Body of pancreas (tissue), 4 donors: ENCODE measurements around the gene SLC16A11. TPM values are rescaled to one million over a fixed set of nuclear protein-coding genes. Genes with fewer than 3 reads are reported as not detected.

ENCODE experiments used
- ATAC-seq: fragments of 150-250 bp; one replicate; pipeline ENCODE4 v1.9.1; 2016
- DNase-seq, 4 donors: peaks; one replicate each; pipeline ENCODE4 v3.0.0-alpha.2; 2019
- H3K27ac ChIP-seq, 4 donors: fragments of 200-600 bp; sonication (generic); 1 replicate in 3 of 4; 2 replicates in 1 of 4; pipeline versions ENCODE4 v1.5.1 to v1.6.1; 2016 to 2019; ENCODE audit warnings: mild to moderate bottlenecking in 1 of 4, mixed read lengths in 1 of 4, moderate library complexity in 1 of 4
- H3K27me3 ChIP-seq, 2 donors: fragments of 200-600 bp; sonication (generic); one replicate each; pipeline ENCODE4 v1.6.0; 2016; ENCODE audit warnings: mild to moderate bottlenecking in 1 of 2
- H3K36me3 ChIP-seq, 2 donors: fragments of 200-600 bp; sonication (generic); replicated peaks in 1 of 2; 2 replicates each; pipeline ENCODE4 v1.5.1; 2016; ENCODE audit warnings: low read depth in 2 of 2; ENCODE audit not compliant: insufficient read depth in 1 of 2
- H3K4me1 ChIP-seq: fragments of 200-600 bp; sonication (generic); one replicate; pipeline ENCODE4 v1.6.0; 2016
- H3K4me3 ChIP-seq, 2 donors: fragments of 200-600 bp; sonication (generic); 1 replicate in 1 of 2; 2 replicates in 1 of 2; pipeline ENCODE4 v1.5.1; 2016 to 2019
- H3K9me3 ChIP-seq, 3 donors: fragments of 200-600 bp; sonication (generic); 1 replicate in 2 of 3; 2 replicates in 1 of 3; pipeline ENCODE4 v1.5.1; 2016
- POLR2A ChIP-seq, 3 donors: fragments of 450-650 bp; IDR thresholded peaks; one replicate each; pipeline ENCODE4 v1.6.1; 2016; ENCODE audit warnings: antibody characterized with exemption in 3 of 3, mild to moderate bottlenecking in 2 of 3
- WGBS, 2 donors: methylation state at CpG; one replicate each; pipeline ENCODE4 v1.1.5; 2017; 5-methylcytosine and 5-hydroxymethylcytosine counted together
- intact Hi-C: fragments of 100-400 bp; cut with DNase I; formaldehyde crosslinking; loops from one replicate; pipeline ENCODE4 v1.15.1; 2023
- total RNA-seq, 2 donors: library from RNA; depleted of rRNA; stranded (reverse); fragments of >200 nt; gene quantifications; one replicate each; pipeline ENCODE4 v1.1.0, GENCODE V29; 2016
- TF ChIP-seq, protein P1 (sequence below), 7 experiments: fragments of 450-650 bp in 4 of 7; fragments of 200-600 bp in 3 of 7; sonication (generic) in 3 of 7; IDR thresholded peaks; one replicate each; pipeline ENCODE4 v1.5.1; 2016 to 2019; ENCODE audit warnings: antibody characterized with exemption in 7 of 7

The SLC16A11 gene
- total RNA-seq, 2 donors from 2014 or later: 4.2 to 10.9 TPM

DNA sequence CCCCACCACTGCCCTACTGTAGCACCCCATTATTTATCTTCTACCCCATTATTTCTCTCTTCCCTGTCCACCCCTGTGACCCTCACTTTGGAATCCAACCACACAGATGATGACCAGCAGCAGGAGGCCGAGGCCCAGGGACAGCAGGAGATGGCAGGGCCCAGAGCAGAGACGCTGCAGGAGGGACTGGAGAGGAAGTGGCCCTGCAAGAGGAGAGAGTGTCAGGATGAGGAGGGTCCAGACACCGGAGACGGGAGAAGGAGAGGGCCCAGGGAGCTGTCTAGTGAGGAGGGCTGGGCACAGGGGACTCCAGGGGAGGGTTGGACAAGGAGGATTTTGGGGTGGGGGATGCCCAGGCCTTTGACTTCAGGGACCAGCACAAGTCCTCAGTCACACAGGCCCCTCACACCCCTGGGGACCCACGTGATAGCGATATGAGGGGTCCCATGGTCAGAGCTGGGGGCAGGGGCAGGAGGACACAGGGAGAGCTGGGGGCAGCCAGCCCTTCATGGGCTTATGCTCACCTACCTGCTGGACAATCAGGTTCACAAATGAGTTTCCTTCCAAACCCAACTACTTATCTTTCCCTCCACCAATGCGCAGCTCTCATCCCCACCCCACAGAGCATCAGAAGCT lies 34.1 kb upstream of the SLC16A11 start:
- intact Hi-C loops: no loop called here
- Histone ChIP-seq H3K36me3 (no peaks in the 10 kb centered on the region), H3K27ac (no peak overlapping the region), H3K27me3 (no peaks in the 10 kb centered on the region), H3K4me1 (no peaks in the 10 kb centered on the region), H3K4me3 (no peak overlapping the region), H3K9me3 (no peaks in the 10 kb centered on the region)
- 75 to 83% methylated on average over 6 to 7 of the region's 7 CpGs for WGBS, 2 donors
- DNase-seq (no peak), ATAC-seq (no peak)
- TF ChIP-seq, protein P1, sequence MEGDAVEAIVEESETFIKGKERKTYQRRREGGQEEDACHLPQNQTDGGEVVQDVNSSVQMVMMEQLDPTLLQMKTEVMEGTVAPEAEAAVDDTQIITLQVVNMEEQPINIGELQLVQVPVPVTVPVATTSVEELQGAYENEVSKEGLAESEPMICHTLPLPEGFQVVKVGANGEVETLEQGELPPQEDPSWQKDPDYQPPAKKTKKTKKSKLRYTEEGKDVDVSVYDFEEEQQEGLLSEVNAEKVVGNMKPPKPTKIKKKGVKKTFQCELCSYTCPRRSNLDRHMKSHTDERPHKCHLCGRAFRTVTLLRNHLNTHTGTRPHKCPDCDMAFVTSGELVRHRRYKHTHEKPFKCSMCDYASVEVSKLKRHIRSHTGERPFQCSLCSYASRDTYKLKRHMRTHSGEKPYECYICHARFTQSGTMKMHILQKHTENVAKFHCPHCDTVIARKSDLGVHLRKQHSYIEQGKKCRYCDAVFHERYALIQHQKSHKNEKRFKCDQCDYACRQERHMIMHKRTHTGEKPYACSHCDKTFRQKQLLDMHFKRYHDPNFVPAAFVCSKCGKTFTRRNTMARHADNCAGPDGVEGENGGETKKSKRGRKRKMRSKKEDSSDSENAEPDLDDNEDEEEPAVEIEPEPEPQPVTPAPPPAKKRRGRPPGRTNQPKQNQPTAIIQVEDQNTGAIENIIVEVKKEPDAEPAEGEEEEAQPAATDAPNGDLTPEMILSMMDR (IDR thresholded peaks at IDR 0.05): no peak
- no peak for TF ChIP-seq POLR2A (IDR thresholded peaks at IDR 0.05)

DNA sequence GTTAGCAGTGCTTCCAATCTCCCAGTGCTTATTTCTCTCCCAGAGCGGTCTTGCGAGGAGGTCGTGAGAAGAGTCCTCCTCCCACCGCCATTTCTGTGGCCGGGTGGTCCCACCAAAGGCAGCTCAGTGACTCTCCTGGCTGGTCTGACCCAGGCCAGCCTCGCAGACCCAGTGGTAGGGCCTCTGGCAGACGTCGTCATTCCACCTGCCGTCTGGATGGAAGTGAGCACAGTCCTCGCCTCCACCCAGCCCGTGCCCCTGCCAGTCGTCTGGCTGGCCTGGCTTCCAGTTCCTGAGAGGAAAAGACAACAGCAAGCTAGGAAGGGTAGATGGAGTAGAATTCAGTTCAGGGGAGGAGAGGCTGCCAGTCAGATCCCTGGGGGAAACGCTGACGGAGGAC lies 31.0 kb upstream of the SLC16A11 start:
- H3K36me3 ChIP-seq: no peaks in the 10 kb centered on the region
- 72 to 76% methylated on average over 10 to 14 of the region's 14 CpGs for WGBS, 2 donors
- intact Hi-C loops: no loop called here
- no peaks in the 10 kb centered on the region for H3K9me3 ChIP-seq
- TF ChIP-seq, protein P1 (IDR thresholded peaks at IDR 0.05): no peak
- TF ChIP-seq POLR2A (IDR thresholded peaks at IDR 0.05): no peak
- no peak for DNase-seq
- no peak for ATAC-seq
- H3K4me1 ChIP-seq: no peaks in the 10 kb centered on the region
- no peaks in the 10 kb centered on the region for H3K27me3 ChIP-seq
- H3K27ac ChIP-seq: no peak overlapping the region
- H3K4me3 ChIP-seq: no peak overlapping the region

DNA sequence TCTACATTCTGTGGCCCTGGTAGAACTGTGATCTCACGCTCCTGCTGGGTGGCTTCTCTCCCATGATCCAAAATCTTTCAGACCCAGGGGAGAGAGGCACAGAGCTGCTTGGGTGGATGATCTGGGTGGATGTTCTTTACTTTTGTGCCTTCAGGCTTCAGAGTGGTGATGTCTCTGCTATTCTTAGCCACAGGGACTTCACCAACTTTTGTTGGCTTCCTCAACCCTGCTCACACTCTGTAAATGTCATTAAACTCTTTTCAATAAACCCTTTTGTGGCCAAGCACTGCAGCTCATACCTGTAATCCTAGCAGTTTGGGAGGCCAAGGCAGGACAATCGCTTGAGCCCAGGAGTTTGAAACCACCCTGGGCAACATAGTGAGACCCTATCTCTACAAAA lies 28.5 kb upstream of the SLC16A11 start:
- intact Hi-C loops: no loop called here
- DNase-seq (no peak), ATAC-seq (no peak)
- H3K4me3 ChIP-seq: no peak overlapping the region
- no peaks in the 10 kb centered on the region for H3K27me3 ChIP-seq
- TF ChIP-seq, protein P1 (IDR thresholded peaks at IDR 0.05): no peak
- no peak for TF ChIP-seq POLR2A (IDR thresholded peaks at IDR 0.05)
- H3K27ac ChIP-seq: no peak overlapping the region
- H3K36me3 ChIP-seq: no peaks in the 10 kb centered on the region
- 60 to 76% methylated on average over 2 of the region's 2 CpGs for WGBS, 2 donors
- H3K9me3 ChIP-seq: peaks cover 0 to 15% (median 0%) of the 10 kb centered on the region in 3 donors
- H3K4me1 ChIP-seq: no peaks in the 10 kb centered on the region

DNA sequence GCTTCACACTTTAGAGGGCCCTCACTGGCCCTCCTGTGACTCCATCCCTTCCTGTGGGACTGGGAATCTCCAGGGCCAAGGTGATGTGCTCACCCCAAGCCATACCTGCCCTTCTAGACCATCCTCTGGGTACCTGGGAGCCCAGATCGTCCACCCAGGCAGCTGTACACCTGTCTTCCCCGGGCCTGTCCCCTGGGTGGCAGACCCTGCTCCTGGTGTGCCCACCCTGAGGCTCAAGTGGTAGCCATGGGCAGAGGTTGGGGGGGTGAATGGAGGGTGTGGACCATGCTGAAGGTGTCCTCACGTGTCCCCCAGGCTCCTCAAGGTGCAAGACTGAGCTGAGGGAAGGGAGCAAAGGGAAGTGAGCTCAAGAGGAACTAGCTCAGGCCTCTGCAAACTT lies 26.8 kb upstream of the SLC16A11 start:
- DNase-seq (no peak), ATAC-seq (no peak)
- 58% methylated on average over 3 of the region's 3 CpGs; no CpG with 5 or more reads in 1 of the 2 donors for WGBS, 2 donors

More for the DNA sequence above, 26.8 kb upstream of the SLC16A11 start:
- no peaks in the 10 kb centered on the region for H3K27me3 ChIP-seq
- H3K36me3 ChIP-seq: no peaks in the 10 kb centered on the region
- intact Hi-C loops: no loop called here
- H3K9me3 ChIP-seq: peaks cover 0 to 15% (median 0%) of the 10 kb centered on the region in 3 donors
- TF ChIP-seq, protein P1 (IDR thresholded peaks at IDR 0.05): no peak
- TF ChIP-seq POLR2A (IDR thresholded peaks at IDR 0.05): no peak
- no peak overlapping the region for H3K4me3 ChIP-seq
- no peak overlapping the region for H3K27ac ChIP-seq
- H3K4me1 ChIP-seq: no peaks in the 10 kb centered on the region
